K562 (cell line): ENCODE measurements around the gene NOP16. TPM values are rescaled to one million over a fixed set of nuclear protein-coding genes. Genes with fewer than 3 reads are reported as not detected.

Experiments used
- ATAC-seq: fragments of 200-7000 bp; cut with Tn5 transposase; 3 replicates; pipeline ENCODE4 v1.9.1; 2020; ENCODE audit warnings: moderate library complexity
- BruUV-seq: library from RNA; stranded (reverse); fragments of 400-500 nt; replicated peaks from 2 replicates; lab custom pipeline; 2021; lab: Mats Ljungman, UMichigan
- CTCF ChIA-PET: fragments of 300-600 bp; formaldehyde crosslinking; extraction: SDS; loops from one replicate; lab custom pipeline; 2021; ENCODE audit warnings: low intra/inter-chr PET ratio; lab: Yijun Ruan, JAX
- POLR2A ChIA-PET: fragments of 300-600, 350-650 bp; sonication (Branson Sonifier 250); formaldehyde crosslinking; extraction: SDS; loops from one replicate; lab custom pipeline; 2021; ENCODE audit warnings: antibody characterized with exemption, inconsistent platforms; lab: Yijun Ruan, JAX
- DNase-seq, 4 experiments: peaks; one replicate each; pipeline versions ENCODE4 v3.0.0 to v3.0.0-alpha.2; 2011 to 2018; ENCODE audit warnings: low spot score in 3 of 4, mixed read lengths in 3 of 4; ENCODE audit errors: extremely low read depth in 1 of 4
- FAIRE-seq: peaks from 2 replicates; lab custom pipeline; 2011; peaks lifted over from hg19 to GRCh38; lab: Jason Lieb, UNC
- H2AFZ ChIP-seq: 2 replicates; pipeline ENCODE4 v1.6.0; 2011; ENCODE audit warnings: low read depth, low read length, control low read depth, inconsistent platforms
- H3K27ac ChIP-seq: fragments of 200-600 bp; 3 replicates; pipeline ENCODE4 v1.8.0; 2011; ENCODE audit warnings: low read depth, mild to moderate bottlenecking, control low read depth, inconsistent platforms, low read length, moderate library complexity, mixed read lengths; ENCODE audit errors: extremely low read depth
- H3K27me3 ChIP-seq, 2 experiments: fragments of 300-600 bp in 1 of 2; 2 replicates in 1 of 2; 3 replicates in 1 of 2; pipeline versions ENCODE4 v1.6.0 to v1.8.0; 2011; ENCODE audit warnings: inconsistent platforms in 2 of 2, low read length in 2 of 2, mild to moderate bottlenecking in 1 of 2, mixed read lengths in 1 of 2, moderate library complexity in 1 of 2; ENCODE audit not compliant: control insufficient read depth in 2 of 2, insufficient read depth in 2 of 2
- H3K36me3 ChIP-seq: fragments of 300-600 bp; 3 replicates; pipeline ENCODE4 v1.8.0; 2011; ENCODE audit warnings: mild to moderate bottlenecking, low read length, inconsistent platforms; ENCODE audit not compliant: control insufficient read depth, insufficient read depth
- H3K4me1 ChIP-seq, 2 experiments: fragments of 200-600 bp in 1 of 2; replicated peaks in 1 of 2; 2 replicates in 1 of 2; 3 replicates in 1 of 2; pipeline versions ENCODE4 v1.5.1 to v1.8.0; 2011; ENCODE audit warnings: inconsistent platforms in 2 of 2, low read length in 2 of 2, mild to moderate bottlenecking in 1 of 2, mixed read lengths in 1 of 2, moderate library complexity in 1 of 2; ENCODE audit not compliant: control insufficient read depth in 2 of 2, insufficient read depth in 2 of 2
- H3K4me2 ChIP-seq: 2 replicates; pipeline ENCODE4 v1.6.1; 2011; ENCODE audit warnings: low read length, control low read depth, inconsistent platforms, mixed read lengths; ENCODE audit not compliant: insufficient read depth
- H3K4me3 ChIP-seq: fragments of 200-600 bp; sonication (generic), shearing (Covaris generic); 2 replicates; pipeline ENCODE4 v1.5.1; 2016; ENCODE audit warnings: control low read depth, inconsistent platforms
- H3K79me2 ChIP-seq: fragments of 200-600 bp; 3 replicates; pipeline ENCODE4 v1.8.0; 2011; ENCODE audit warnings: low read length, inconsistent platforms; ENCODE audit not compliant: control insufficient read depth, insufficient read depth
- H3K9ac ChIP-seq, 2 experiments: 2 replicates each; pipeline versions ENCODE4 v1.6.0 to v1.6.1; 2011; ENCODE audit warnings: low read depth in 2 of 2, low read length in 2 of 2, control low read depth in 1 of 2, inconsistent platforms in 1 of 2, mild to moderate bottlenecking in 1 of 2, mixed read lengths in 1 of 2; ENCODE audit not compliant: insufficient read depth in 1 of 2
- H3K9me1 ChIP-seq: one replicate; pipeline ENCODE4 v1.6.0; 2011; ENCODE audit warnings: inconsistent platforms, mild to moderate bottlenecking, low read length, moderate library complexity; ENCODE audit not compliant: control insufficient read depth, insufficient read depth
- H3K9me3 ChIP-seq: replicated peaks from 2 replicates; pipeline ENCODE4 v1.5.1; 2011; ENCODE audit warnings: low read depth, low read length, inconsistent platforms; ENCODE audit not compliant: control insufficient read depth, insufficient read depth
- H4K20me1 ChIP-seq: replicated peaks from 2 replicates; pipeline ENCODE4 v1.6.1; 2011; ENCODE audit warnings: low read length, inconsistent platforms, mixed read lengths; ENCODE audit not compliant: control insufficient read depth, insufficient read depth
- BRD4 ChIP-seq: fragments of 200-600 bp; sonication (generic); IDR thresholded peaks from 2 replicates; pipeline ENCODE4 v1.6.1; 2017; ENCODE audit warnings: inconsistent platforms
- ELF1 ChIP-seq: fragments of 200-800 bp; sonication (Bioruptor generic); IDR thresholded peaks from 2 replicates; pipeline ENCODE4 v1.6.1; 2016; ENCODE audit warnings: missing genetic modification characterization, missing compliant biosample characterization
- EZH2 ChIP-seq: IDR thresholded peaks from 2 replicates; pipeline ENCODE4 v1.6.1; 2012; ENCODE audit warnings: low read depth, mild to moderate bottlenecking, inconsistent platforms, low read length, borderline replicate concordance
- FOXO4 ChIP-seq: fragments of 450-650 bp; formaldehyde crosslinking; IDR thresholded peaks from 2 replicates; pipeline ENCODE4 v1.4.0; 2020; ENCODE audit warnings: mild to moderate bottlenecking, moderate library complexity
- GATAD2A ChIP-seq: fragments of 450-650 bp; IDR thresholded peaks from 2 replicates; pipeline ENCODE4 v1.6.1; 2017
- HNRNPL ChIP-seq: fragments of 200-400 bp; formaldehyde crosslinking; IDR thresholded peaks from 2 replicates; pipeline ENCODE4 v1.6.1; 2017; ENCODE audit warnings: low read depth, mild to moderate bottlenecking, low read length
- JUN ChIP-seq, 2 experiments: sonication (generic) in 1 of 2; formaldehyde crosslinking in 1 of 2; IDR thresholded peaks; 2 replicates each; pipeline versions ENCODE4 v1.6.1 to v1.8.0; 2012 to 2022; ENCODE audit warnings: borderline replicate concordance in 2 of 2, mild to moderate bottlenecking in 2 of 2, improper control_type of control experiment in 1 of 2, low read depth in 1 of 2, low read length in 1 of 2, missing genetic modification reagents in 1 of 2
- KAT8 ChIP-seq: fragments of 450-650 bp; IDR thresholded peaks from 2 replicates; pipeline ENCODE4 v1.6.1; 2016; ENCODE audit warnings: low read depth, mild to moderate bottlenecking
- NBN ChIP-seq: fragments of 450-650 bp; IDR thresholded peaks from 2 replicates; pipeline ENCODE4 v1.6.1; 2016; ENCODE audit warnings: low read depth, mild to moderate bottlenecking
- SIN3A ChIP-seq, 2 experiments: fragments of 150-350 bp in 1 of 2; IDR thresholded peaks; 2 replicates each; pipeline ENCODE4 v1.6.1; 2011 to 2016; ENCODE audit warnings: borderline replicate concordance in 2 of 2, low read depth in 2 of 2, low read length in 2 of 2, mild to moderate bottlenecking in 2 of 2, moderate library complexity in 2 of 2; ENCODE audit not compliant: control insufficient read depth in 1 of 2
- SMARCC2 ChIP-seq: fragments of 450-650 bp; IDR thresholded peaks from 2 replicates; pipeline ENCODE4 v1.6.1; 2017; ENCODE audit warnings: antibody characterized with exemption, moderate library complexity, mild to moderate bottlenecking, low read depth
- SNRNP70 ChIP-seq: fragments of 200-400 bp; formaldehyde crosslinking; optimal IDR thresholded peaks from 2 replicates; pipeline ENCODE3; 2017; ENCODE audit warnings: low read depth, low read length
- SRSF9 ChIP-seq: fragments of 200-400 bp; formaldehyde crosslinking; IDR thresholded peaks from 2 replicates; pipeline ENCODE4 v1.6.1; 2017; ENCODE audit warnings: low read depth, low read length, borderline replicate concordance
- TAF1 ChIP-seq: IDR thresholded peaks from 2 replicates; pipeline ENCODE4 v1.6.1; 2011; ENCODE audit warnings: mild to moderate bottlenecking, low read length, moderate library complexity; ENCODE audit not compliant: insufficient read depth, control insufficient read depth, severe bottlenecking; ENCODE audit errors: extremely low read depth
- ZNF124 ChIP-seq: sonication (generic); formaldehyde crosslinking; IDR thresholded peaks from 2 replicates; pipeline ENCODE4 v1.8.1; 2022; ENCODE audit warnings: missing genetic modification reagents
- ZNF316 ChIP-seq: fragments of 450-650 bp; IDR thresholded peaks from 2 replicates; pipeline ENCODE4 v1.6.1; 2016
- WGBS: fragments of 100-300 bp; shearing (Covaris generic); methylation state at CpG from one replicate; pipeline ENCODE4 v1.1.6; 2016; ENCODE audit warnings: low coverage, mixed read lengths; ENCODE audit not compliant: insufficient coverage; ENCODE audit errors: missing lambda C conversion rate; 5-methylcytosine and 5-hydroxymethylcytosine counted together
- in situ Hi-C: fragments of 300-500 bp; cut with MboI; formaldehyde crosslinking; loops from 4 replicates; pipeline ENCODE4 v1.15.0; 2018; ENCODE audit warnings: inconsistent platforms, mixed read lengths
- intact Hi-C: fragments of 100-400 bp; cut with micrococcal nuclease; formaldehyde crosslinking; loops from 2 replicates; pipeline ENCODE4 v1.14.2; 2022
- polyA plus RNA-seq, 8 experiments: library from polyadenylated mRNA; depleted of rRNA in 4 of 8; stranded (reverse) in 5 of 8; unstranded in 3 of 8; fragments of >200 nt; fragmentation: Nextera tagmentation in 2 of 8; fragmentation: Illumina TruSeq in 1 of 8; extraction: Ambion mirVana in 2 of 8; extraction: Trizol in 1 of 8; gene quantifications; 2 replicates each; pipeline versions ENCODE4 v1.2.1 to v1.2.3, GENCODE V29; 2011 to 2014; ENCODE audit warnings: inconsistent platforms in 1 of 8, missing spikeins in 1 of 8
- total RNA-seq, 7 experiments: library from RNA; depleted of rRNA in 6 of 7; stranded (reverse); fragments of >200 nt in 6 of 7; fragmentation: Illumina TruSeq in 2 of 7; extraction: Trizol in 2 of 7; gene quantifications; 2 replicates each; pipeline versions ENCODE4 v1.2.1 to v1.2.3, GENCODE V29; 2011 to 2021; ENCODE audit warnings: low replicate concordance in 1 of 7
- TF ChIP-seq, protein P1 (sequence below): sonication (generic); formaldehyde crosslinking; IDR thresholded peaks from 2 replicates; pipeline ENCODE4 v1.8.0; 2022; ENCODE audit warnings: missing genetic modification reagents, mild to moderate bottlenecking, moderate library complexity, borderline replicate concordance

The NOP16 gene
- total and polyA plus RNA-seq, 9 of the 15 experiments (the other 6 are each of a cell fraction or from before 2014, with no cell fraction given), result 92.5 to 342 (median 148) TPM

- POLR2A ChIA-PET, result no interaction called here
- CTCF ChIA-PET, result no interaction called here
Observed at GRCh38 chr5:176420086-176420485, 31.7 kb upstream of the NOP16 start.

More at GRCh38 chr5:176420086-176420485, 31.7 kb upstream of the NOP16 start:
- BruUV-seq, result no TSS peak
- no peak overlapping the region for H3K4me2 ChIP-seq
- H3K4me1 ChIP-seq, result peaks cover 12 to 17% of the 10 kb centered on the region in 2 experiments; a peak in 4 of 5 replicates
- no peak for TF ChIP-seq HNRNPL
- TF ChIP-seq BRD4, result no peak
- TF ChIP-seq ELF1, result no peak
- no peak for TF ChIP-seq SIN3A (IDR thresholded peaks at IDR 0.05; ENCODE audit: borderline replicate concordance in 2 of 2, control insufficient read depth in 1 of 2, low read depth in 2 of 2, low read length in 2 of 2)
- TF ChIP-seq ZNF124 (CRISPR knock-in tag), result no peak
- TF ChIP-seq, protein P1, sequence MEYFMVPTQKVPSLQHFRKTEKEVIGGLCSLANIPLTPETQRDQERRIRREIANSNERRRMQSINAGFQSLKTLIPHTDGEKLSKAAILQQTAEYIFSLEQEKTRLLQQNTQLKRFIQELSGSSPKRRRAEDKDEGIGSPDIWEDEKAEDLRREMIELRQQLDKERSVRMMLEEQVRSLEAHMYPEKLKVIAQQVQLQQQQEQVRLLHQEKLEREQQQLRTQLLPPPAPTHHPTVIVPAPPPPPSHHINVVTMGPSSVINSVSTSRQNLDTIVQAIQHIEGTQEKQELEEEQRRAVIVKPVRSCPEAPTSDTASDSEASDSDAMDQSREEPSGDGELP (CRISPR knock-in tag), result no peak
- TF ChIP-seq SNRNP70, result no peak
- TF ChIP-seq ZNF316, result no peak
- TF ChIP-seq JUN (IDR thresholded peaks at IDR 0.05; ENCODE audit: borderline replicate concordance, low read depth, low read length), result no peak
- no peak for TF ChIP-seq JUN (CRISPR knock-in tag; IDR thresholded peaks at IDR 0.05; ENCODE audit: borderline replicate concordance)
- TF ChIP-seq TAF1, result no peak
- no peak for TF ChIP-seq FOXO4 (CRISPR knock-in tag)
- no peak for TF ChIP-seq SRSF9
- TF ChIP-seq KAT8, result no peak
- no peak for TF ChIP-seq SMARCC2
- TF ChIP-seq EZH2, result no peak
- no peak for TF ChIP-seq NBN
- no peak for TF ChIP-seq GATAD2A
- H3K79me2 ChIP-seq, result peaks cover 12% of the 10 kb centered on the region
- intact Hi-C loops (no loop called here), in situ Hi-C loops (no loop called here)
- H2AFZ ChIP-seq, result no peak overlapping the region
- H3K9me3 ChIP-seq, result peaks cover 6% of the 10 kb centered on the region
- FAIRE-seq, result no peak
- ATAC-seq, result no peak
- H3K9me1 ChIP-seq, result no peaks in the 10 kb centered on the region
- H4K20me1 ChIP-seq, result no peaks in the 10 kb centered on the region
- H3K9ac ChIP-seq, result no peak overlapping the region
- H3K36me3 ChIP-seq, result no peaks in the 10 kb centered on the region
- H3K27me3 ChIP-seq, result no peaks in the 10 kb centered on the region
- H3K27ac ChIP-seq, result no peak overlapping the region
- no peak for DNase-seq
- no peak overlapping the region for H3K4me3 ChIP-seq
- 36% methylated on average over 3 of the region's 5 CpGs for WGBS
